Dendritic cell treated with granulocyte-macrophage colony-stimulating factor and Interleukin-4, amounts not matched to agents 40 ng/mL and 50 ng/mL, for 4 days (primary cell): ENCODE results near the gene NKTR.

ENCODE experiments used
- H3K27ac Mint-ChIP-seq: one replicate; pipeline ENCODE4 v1.8.0; 2022; ENCODE audit warnings: mild to moderate bottlenecking, mixed read lengths
- H3K27me3 Mint-ChIP-seq: one replicate; pipeline ENCODE4 v1.8.0; 2022; ENCODE audit warnings: mild to moderate bottlenecking, mixed read lengths
- H3K36me3 Mint-ChIP-seq: one replicate; pipeline ENCODE4 v1.8.0; 2022; ENCODE audit warnings: low read depth, mixed read lengths
- H3K4me1 Mint-ChIP-seq: one replicate; pipeline ENCODE4 v1.8.0; 2022; ENCODE audit warnings: low read depth, mixed read lengths
- H3K4me3 Mint-ChIP-seq: one replicate; pipeline ENCODE4 v1.8.0; 2022; ENCODE audit warnings: mild to moderate bottlenecking, moderate library complexity, mixed read lengths
- H3K9me3 Mint-ChIP-seq: one replicate; pipeline ENCODE4 v1.8.0; 2022; ENCODE audit warnings: mixed read lengths
- intact Hi-C: fragments of 100-400 bp; cut with micrococcal nuclease; formaldehyde crosslinking; loops from one replicate; pipeline ENCODE4 v1.15.0; 2022

NKTR gene

DNA sequence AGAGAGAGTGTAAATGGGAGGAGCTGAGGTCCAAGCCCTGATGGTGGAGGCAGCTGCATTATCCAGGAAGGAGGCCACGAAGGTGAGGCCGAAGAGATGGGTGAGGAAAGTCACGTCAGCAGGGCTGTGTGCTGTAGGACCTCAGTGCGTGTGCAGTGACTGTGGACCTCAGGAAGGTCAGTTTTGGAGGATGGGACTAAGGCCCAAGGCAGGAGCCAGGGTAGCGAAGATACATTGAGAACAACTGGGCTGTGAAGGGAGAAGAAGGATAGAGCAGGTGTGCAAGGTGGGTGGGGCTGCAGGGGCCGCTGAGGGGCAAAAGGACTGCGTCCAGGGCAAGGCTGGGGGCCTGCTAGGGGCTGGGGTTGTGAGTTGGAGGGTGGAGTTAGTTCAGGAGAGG, 89.7 kb downstream of the NKTR start:
- Mint-ChIP-seq H3K9me3 (no peaks in the 10 kb centered on the region), H3K27me3 (peaks cover 38% of the 10 kb centered on the region), H3K27ac (no peak overlapping the region), H3K4me3 (no peak overlapping the region), H3K36me3 (no peaks in the 10 kb centered on the region), H3K4me1 (peaks cover 7% of the 10 kb centered on the region)
- intact Hi-C loops, result no loop called here

DNA sequence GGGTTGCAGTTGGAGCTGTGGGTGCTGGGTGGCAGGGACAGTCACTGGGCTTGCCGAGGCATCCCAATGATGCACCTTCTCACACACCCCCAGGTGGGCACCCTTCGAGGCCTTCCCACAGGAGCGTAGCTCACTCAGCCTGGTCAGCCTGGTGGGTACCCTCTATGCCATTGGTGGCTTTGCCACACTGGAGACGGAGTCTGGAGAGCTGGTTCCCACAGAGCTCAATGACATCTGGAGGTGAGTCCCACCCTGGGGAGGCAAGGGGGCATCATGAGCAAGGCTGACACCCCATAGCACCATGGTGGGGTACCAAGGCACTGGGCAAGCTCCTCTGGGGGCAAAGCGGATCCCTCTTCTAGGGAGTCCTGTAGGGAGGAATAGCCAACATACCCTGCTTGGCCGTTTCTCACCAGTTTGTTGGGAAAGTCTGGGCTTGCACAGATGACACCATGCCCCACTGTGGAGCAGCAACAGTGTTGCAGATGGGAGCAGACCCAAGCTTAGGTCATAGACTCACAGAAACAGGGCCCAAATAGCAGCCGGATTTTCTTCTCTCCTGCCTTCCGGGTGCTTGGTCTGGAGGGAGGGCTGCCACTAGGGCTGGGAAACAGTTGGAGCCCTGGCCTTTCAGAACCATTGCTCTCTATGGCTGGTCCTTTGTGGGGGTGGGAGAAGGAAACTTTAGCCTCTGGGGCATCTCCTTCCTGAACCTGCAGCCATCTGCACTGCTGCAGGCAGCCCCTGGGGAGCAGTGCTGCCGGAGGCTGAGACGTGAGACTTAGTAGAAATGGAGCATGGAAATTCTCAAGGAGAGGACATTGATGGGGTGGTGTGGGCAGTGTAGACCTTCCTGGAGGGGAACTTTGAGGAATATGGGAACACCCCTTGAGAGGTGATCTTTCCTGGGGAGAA, 90.5 kb downstream of the NKTR start:
- Mint-ChIP-seq H3K27ac (no peak overlapping the region), H3K4me1 (peaks cover 3% of the 10 kb centered on the region), H3K36me3 (no peaks in the 10 kb centered on the region), H3K9me3 (no peaks in the 10 kb centered on the region), H3K4me3 (no peak overlapping the region), H3K27me3 (peaks cover 29% of the 10 kb centered on the region)
- intact Hi-C loops, result no loop called here

DNA sequence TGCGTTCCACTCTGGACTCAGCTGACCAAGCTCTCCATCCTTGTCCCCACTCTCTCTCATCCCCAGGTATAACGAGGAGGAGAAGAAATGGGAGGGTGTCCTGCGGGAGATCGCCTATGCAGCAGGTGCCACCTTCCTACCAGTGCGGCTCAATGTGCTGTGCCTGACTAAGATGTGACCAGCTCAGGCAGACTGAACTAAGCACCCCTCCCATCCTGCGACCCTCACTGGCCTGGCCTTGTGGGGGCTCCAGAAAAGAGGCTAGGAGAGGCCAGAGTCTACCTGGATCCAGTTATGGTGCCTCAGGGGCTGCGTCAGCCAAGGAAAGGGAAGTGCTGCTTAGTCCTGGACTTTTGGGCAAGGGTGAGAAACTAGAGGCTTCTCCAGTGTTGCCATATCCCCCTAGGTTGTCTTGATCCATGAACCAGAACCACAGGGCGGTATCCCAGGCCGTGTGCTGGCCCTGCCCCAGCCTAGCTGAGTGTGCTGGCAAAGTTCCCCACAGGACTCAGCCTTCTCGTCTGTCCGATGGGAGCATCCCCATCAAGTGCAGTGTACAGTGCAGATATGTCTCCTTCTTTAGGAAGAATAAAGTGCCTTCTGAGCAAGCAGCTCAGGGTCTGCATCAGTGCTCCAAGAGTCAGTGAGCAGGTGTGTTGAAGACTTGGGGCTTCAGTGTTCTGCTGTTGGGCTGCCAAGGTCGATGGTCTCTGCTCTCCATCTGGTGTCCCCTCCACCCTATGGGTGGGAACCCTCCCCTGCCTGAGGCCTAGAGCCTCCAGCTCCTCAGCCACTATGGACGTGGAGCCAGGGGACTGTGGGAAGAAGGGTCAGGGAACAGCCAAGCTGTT, 91.6 kb downstream of the NKTR start:
- Mint-ChIP-seq H3K4me3 (no peak overlapping the region), H3K9me3 (no peaks in the 10 kb centered on the region), H3K27ac (no peak overlapping the region), H3K36me3 (no peaks in the 10 kb centered on the region), H3K27me3 (peaks cover 19% of the 10 kb centered on the region), H3K4me1 (no peaks in the 10 kb centered on the region)
- intact Hi-C loops, result no loop called here

DNA sequence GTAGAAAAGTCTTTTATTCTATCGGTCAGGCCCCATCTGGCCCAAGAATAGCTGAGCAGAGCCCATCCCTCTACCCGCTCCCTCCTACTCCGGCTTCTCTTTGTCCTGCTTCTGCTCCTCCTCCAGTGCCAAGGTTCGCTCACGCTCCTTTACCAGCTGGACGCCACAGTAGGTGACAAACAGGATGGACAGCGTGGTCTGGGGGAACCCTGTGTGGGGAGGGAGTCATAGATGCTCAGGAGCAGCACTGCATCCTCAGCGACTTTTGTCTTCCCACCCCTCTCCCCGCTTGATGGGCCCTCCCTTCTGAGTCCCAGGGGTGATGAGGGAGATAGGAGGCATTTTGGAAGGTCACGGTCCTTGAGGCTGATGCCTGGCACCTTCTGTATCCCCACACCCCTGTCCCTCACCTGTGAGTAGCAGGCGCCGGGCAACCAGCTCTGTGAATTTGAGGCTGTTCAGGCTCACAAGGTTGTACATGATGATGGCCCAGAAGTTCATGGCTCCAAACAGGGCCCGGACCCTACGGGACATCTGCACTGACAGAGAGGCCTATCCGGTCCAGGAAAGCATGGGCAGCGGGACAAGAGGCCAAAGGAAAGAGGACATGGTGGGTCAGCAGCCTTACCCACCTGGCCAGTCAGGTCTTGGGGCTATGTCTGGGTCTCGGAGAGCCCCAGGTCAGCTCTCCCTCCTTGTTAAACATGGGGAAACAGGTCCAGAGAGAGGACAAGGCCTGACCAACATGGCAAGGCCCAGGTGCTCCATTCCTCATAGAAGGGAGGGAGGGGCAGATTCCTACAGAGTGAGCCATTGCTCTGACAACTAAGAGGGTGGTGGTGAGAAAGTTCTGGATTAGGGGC, 92.4 kb downstream of the NKTR start:
- H3K9me3 Mint-ChIP-seq, result no peaks in the 10 kb centered on the region
- H3K4me1 Mint-ChIP-seq, result no peaks in the 10 kb centered on the region
- H3K27me3 Mint-ChIP-seq, result peaks cover 17% of the 10 kb centered on the region
- no peak overlapping the region for H3K4me3 Mint-ChIP-seq
- H3K27ac Mint-ChIP-seq, result no peak overlapping the region
- H3K36me3 Mint-ChIP-seq, result no peaks in the 10 kb centered on the region
- intact Hi-C loops, result no loop called here

GRCh38 chr3:42693530-42693930, 93.0 kb downstream of the NKTR start:
- Mint-ChIP-seq H3K4me3 (no peak overlapping the region), H3K4me1 (no peaks in the 10 kb centered on the region), H3K27me3 (peaks cover 17% of the 10 kb centered on the region), H3K9me3 (no peaks in the 10 kb centered on the region), H3K27ac (no peak overlapping the region), H3K36me3 (no peaks in the 10 kb centered on the region)
- intact Hi-C loops, result no loop called here

DNA sequence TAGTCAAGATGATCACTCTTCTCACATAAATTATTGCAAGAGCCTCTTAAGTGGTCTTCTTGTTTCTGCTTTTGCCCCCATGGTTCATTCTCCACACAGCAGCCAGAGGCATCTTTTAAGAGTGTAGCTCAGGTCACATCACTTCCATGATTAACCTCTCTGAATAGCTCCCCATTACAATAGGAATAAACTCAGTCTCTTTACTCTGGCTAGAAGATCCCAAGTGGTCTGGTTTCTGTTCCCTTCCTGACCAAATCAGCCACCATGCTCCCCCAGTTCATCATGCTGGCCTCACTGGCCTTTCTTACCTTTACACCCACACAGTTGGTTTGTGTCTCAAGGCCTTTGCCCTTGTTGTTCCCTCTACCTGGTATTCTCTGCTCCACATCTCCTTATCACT, 93.9 kb downstream of the NKTR start:
- Mint-ChIP-seq H3K36me3 (no peaks in the 10 kb centered on the region), H3K27ac (no peak overlapping the region), H3K9me3 (no peaks in the 10 kb centered on the region), H3K4me1 (no peaks in the 10 kb centered on the region), H3K4me3 (no peak overlapping the region), H3K27me3 (peaks cover 17% of the 10 kb centered on the region)
- intact Hi-C loops, result no loop called here

GRCh38 chr3:42696356-42697288, 96.1 kb downstream of the NKTR start:
- no peaks in the 10 kb centered on the region for H3K4me1 Mint-ChIP-seq
- H3K36me3 Mint-ChIP-seq, result no peaks in the 10 kb centered on the region
- H3K4me3 Mint-ChIP-seq, result no peak overlapping the region
- no peak overlapping the region for H3K27ac Mint-ChIP-seq
- intact Hi-C loops, result no loop called here
- peaks cover 12% of the 10 kb centered on the region for H3K27me3 Mint-ChIP-seq
- no peaks in the 10 kb centered on the region for H3K9me3 Mint-ChIP-seq

DNA sequence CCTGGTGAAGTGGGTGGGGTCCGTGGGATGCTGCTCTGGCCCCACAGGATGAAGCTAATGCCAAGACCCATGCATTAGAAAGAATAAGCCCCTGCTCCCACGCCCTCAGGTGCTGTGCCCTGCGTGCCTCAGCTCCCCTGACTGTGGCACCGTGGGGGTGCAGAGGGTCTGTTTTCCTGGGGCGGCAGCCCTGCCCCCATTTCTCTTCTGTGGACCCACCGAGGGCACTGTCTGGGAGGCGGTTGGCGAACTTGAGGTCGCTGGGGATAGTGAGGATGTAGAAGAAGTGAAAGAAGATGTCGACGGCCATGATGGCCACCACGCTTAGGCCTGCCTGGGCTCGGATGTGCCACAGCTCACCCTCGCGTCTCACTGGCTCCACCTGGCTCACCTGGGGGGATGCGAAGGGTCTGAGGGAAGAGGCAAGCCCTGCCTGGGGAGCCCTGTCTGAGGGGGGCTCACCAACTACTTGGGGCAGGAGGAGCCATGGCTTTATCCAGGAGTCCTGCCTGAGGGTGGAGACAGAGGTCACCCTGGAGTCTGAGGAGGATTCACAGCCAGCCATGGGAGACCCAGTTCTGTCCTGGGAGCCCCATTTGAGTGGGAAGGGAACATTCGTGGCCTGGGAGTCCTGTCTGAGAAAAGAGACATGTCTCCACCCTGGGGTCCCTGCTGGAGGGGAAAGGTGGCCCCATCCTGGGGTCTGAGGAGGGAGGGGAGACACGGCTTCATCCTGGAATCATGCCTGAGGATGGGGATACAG, 97.0 kb downstream of the NKTR start:
- intact Hi-C loops, result no loop called here

More for the DNA sequence above, 97.0 kb downstream of the NKTR start:
- H3K4me3 Mint-ChIP-seq, result no peak overlapping the region
- no peaks in the 10 kb centered on the region for H3K9me3 Mint-ChIP-seq
- no peaks in the 10 kb centered on the region for H3K4me1 Mint-ChIP-seq
- no peaks in the 10 kb centered on the region for H3K36me3 Mint-ChIP-seq
- H3K27me3 Mint-ChIP-seq, result peaks cover 12% of the 10 kb centered on the region
- no peak overlapping the region for H3K27ac Mint-ChIP-seq
